VCaP (cell line): Measurements from ENCODE around the gene TSHZ2.

Source experiments
- H3K27ac ChIP-seq: fragments of 450-650 bp; 2 replicates; pipeline ENCODE4 v1.5.1; 2017
- TF ChIP-seq, protein P1 (sequence below): fragments of 450-650 bp; conservative IDR thresholded peaks from 2 replicates; pipeline ENCODE4 v1.5.1; 2017; ENCODE audit warnings: mild to moderate bottlenecking, moderate library complexity

TSHZ2 gene

DNA sequence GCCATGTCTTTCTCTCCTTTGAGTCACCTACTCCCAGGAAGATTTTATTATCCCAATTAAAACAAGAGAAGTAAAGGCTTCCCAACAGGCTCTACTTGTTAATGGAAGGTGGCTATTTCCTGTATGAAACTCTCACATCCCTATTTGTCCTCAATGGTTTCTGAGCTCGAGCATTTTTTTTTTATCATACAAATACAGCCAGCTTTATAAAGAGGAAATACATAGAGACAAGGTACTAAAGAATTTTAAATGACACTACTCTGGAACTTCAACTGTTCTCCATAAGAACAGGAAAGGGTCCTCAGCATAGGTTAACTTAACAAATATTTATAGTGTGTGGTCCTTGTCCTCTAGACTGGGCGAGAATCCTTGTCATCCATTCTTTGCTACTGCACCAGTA, 41.0 kb downstream of the TSHZ2 start:
- TF ChIP-seq, protein P1, sequence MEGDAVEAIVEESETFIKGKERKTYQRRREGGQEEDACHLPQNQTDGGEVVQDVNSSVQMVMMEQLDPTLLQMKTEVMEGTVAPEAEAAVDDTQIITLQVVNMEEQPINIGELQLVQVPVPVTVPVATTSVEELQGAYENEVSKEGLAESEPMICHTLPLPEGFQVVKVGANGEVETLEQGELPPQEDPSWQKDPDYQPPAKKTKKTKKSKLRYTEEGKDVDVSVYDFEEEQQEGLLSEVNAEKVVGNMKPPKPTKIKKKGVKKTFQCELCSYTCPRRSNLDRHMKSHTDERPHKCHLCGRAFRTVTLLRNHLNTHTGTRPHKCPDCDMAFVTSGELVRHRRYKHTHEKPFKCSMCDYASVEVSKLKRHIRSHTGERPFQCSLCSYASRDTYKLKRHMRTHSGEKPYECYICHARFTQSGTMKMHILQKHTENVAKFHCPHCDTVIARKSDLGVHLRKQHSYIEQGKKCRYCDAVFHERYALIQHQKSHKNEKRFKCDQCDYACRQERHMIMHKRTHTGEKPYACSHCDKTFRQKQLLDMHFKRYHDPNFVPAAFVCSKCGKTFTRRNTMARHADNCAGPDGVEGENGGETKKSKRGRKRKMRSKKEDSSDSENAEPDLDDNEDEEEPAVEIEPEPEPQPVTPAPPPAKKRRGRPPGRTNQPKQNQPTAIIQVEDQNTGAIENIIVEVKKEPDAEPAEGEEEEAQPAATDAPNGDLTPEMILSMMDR, result no peak
- no peak overlapping the region for H3K27ac ChIP-seq

DNA sequence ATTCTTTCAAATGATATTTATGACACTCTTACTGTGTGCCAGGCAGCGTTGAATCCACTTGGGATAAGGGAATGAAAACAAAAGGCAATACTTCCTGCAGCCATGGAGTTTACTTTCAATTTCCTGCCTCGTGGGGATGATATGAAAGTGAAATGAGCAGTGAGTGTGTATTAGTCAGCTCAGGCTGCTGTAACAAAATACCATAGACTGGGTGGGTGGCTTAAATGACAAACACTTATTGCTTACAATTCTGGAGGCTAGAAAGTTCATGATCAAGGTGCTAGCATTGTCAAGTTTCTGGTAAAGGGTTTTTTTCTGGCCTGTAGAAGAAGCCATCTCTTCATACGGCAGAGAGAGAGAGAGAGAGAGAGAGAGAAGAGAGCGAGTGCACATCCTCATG, 41.7 kb downstream of the TSHZ2 start:
- H3K27ac ChIP-seq, result no peak overlapping the region
- TF ChIP-seq, protein P1, result no peak

DNA sequence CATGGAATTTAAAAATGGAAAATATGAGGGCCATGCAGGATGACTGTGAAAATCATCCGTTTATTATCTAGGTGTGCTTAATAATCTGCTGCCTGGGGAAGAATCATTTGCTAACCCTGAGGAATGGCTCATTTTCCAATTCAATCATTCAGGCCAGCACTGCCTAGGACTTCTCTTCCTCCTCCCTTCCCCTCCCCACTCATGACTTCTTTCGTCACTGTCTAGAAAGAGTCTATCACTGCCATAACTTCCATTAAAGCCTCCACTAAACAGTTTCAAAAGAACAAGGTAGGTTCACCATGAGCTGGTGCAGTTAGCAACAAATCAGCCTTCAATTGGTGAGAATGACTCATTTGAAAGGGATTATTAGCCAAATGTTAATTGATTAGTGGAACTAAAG, 43.9 kb downstream of the TSHZ2 start:
- H3K27ac ChIP-seq, result no peak overlapping the region
- TF ChIP-seq, protein P1, result no peak

DNA sequence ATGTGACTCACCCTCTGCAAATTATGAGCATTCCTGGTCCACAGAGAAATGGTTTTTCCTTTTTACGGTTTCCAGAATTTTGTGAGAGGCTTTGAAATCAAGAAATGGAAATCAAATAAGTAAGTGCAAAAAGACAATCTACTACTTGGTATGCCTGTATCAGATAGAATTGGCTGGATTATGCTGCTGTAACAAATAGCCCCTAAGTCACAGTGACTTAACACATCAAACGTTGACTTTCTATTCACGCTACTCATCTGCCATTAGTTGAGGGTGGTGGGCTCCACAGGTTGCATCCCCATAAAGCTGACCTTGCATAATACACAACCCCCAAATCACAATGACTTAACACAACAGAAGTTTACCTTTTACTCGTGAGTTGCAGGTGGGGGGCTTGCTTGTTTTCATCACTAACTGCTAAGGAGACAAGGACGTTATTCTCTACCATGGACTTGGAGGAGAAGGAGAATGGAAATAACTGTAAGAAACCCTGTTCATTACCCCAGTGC, 44.4 kb downstream of the TSHZ2 start:
- H3K27ac ChIP-seq, result no peak overlapping the region
- TF ChIP-seq, protein P1, result no peak

DNA sequence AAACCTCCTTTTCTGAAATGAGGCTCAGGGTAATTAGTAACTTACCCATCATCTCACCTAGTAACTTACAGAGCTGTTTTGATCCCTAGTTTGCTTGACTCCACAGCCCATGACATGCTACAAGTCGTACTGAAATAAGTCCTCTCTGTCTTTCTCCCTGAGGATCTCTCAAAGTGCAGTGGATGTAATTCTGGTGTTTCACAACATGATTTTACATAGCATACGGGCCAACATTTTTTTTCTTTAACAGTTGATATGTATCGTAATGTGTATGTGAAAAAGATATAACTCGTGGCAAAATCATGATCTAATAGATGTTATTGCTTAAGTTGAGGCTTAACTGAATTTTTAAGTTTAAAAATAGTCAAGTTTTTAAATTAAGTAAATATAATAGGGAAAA, 45.0 kb downstream of the TSHZ2 start:
- TF ChIP-seq, protein P1, result no peak
- no peak overlapping the region for H3K27ac ChIP-seq

DNA sequence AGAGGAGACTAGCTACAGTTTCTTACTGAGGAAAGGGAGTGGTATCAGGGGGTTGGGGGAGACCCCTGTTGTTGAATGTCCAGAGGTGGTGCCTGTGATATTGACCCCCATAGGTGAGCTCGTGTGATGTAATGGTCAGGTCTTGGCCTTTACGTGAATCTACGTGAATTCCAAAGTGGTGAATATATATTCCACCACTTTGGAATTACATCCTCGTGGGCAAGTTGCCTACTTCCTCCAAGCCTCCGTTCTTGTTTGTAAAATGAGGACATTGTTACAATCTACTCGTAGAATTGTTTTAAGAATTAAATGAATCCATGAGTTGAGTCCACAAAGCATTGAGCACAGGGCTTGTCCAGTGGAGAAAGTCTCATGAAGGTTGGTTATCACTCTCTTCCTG, 47.3 kb downstream of the TSHZ2 start:
- no peak overlapping the region for H3K27ac ChIP-seq
- TF ChIP-seq, protein P1, result no peak

DNA sequence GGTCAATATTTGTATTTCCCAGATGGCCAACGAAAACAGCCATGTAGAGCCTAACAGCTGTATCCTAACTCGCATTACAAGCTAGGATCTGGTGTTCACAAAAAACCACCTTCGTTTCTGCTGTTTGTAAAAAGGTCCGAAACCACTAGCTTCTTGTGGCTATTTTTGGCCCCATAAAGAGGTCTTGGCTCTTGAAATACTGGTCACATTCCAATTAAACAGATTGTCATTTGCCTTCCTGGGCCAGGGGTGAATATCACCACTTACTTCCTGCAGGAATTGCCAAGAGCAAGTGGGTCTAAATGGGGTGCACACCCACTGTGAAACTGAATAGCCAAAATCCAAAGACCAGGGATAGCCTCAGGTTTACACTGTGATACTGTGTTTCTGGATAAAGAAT, 48.2 kb downstream of the TSHZ2 start:
- TF ChIP-seq, protein P1, result no peak
- no peak overlapping the region for H3K27ac ChIP-seq
